GM23338 (cell line): Measurements from ENCODE around the gene SPATA20. TPM values are rescaled to one million over a fixed set of nuclear protein-coding genes. Genes with fewer than 3 reads are reported as not detected.

Experiments used
- JUNB ChIP-seq: IDR thresholded peaks from one replicate; pipeline ENCODE4 v1.6.1; 2016; ENCODE audit warnings: antibody characterized with exemption; ENCODE audit not compliant: unreplicated experiment
- NANOG ChIP-seq: IDR thresholded peaks from 2 replicates; pipeline ENCODE4 v1.6.1; 2016; ENCODE audit warnings: antibody characterized with exemption, borderline replicate concordance
- POLR2AphosphoS5 ChIP-seq: IDR thresholded peaks from 2 replicates; pipeline ENCODE4 v1.6.1; 2016; ENCODE audit warnings: antibody characterized with exemption, low read depth
- STAT1 ChIP-seq: IDR thresholded peaks from one replicate; pipeline ENCODE4 v1.6.1; 2016; ENCODE audit warnings: antibody characterized with exemption; ENCODE audit not compliant: unreplicated experiment
- ZNF114 ChIP-seq: fragments of 250-450 bp; sonication (Bioruptor Pico); IDR thresholded peaks from 2 replicates; pipeline ENCODE4 v1.5.0; 2020; ENCODE audit warnings: mild to moderate bottlenecking, moderate library complexity
- polyA plus RNA-seq: library from polyadenylated mRNA; unstranded; fragments of >200 nt; fragmentation: Nextera tagmentation; extraction: Ambion mirVana; gene quantifications from 2 replicates; pipeline ENCODE4 v1.2.1, GENCODE V29; 2016
- total RNA-seq: library from RNA; depleted of rRNA; stranded (reverse); fragments of >200 nt; shearing (Covaris generic); gene quantifications from 2 replicates; pipeline ENCODE4 v1.2.3, GENCODE V29; 2014
- TF ChIP-seq, protein P1 (sequence below): fragments of 250-450 bp; sonication (Bioruptor Pico); IDR thresholded peaks from 2 replicates; pipeline ENCODE4 v1.5.0; 2020; ENCODE audit warnings: mild to moderate bottlenecking, moderate library complexity
- TF ChIP-seq, protein P2 (sequence below): IDR thresholded peaks from 2 replicates; pipeline ENCODE4 v1.6.1; 2016; ENCODE audit warnings: antibody characterized with exemption
- TF ChIP-seq, protein P3 (sequence below): IDR thresholded peaks from one replicate; pipeline ENCODE4 v1.6.1; 2018; ENCODE audit warnings: antibody characterized with exemption; ENCODE audit not compliant: unreplicated experiment

The SPATA20 gene
- total and polyA plus RNA-seq, 2 experiments from 2014 or later = 13.8 to 32.7 TPM

DNA sequence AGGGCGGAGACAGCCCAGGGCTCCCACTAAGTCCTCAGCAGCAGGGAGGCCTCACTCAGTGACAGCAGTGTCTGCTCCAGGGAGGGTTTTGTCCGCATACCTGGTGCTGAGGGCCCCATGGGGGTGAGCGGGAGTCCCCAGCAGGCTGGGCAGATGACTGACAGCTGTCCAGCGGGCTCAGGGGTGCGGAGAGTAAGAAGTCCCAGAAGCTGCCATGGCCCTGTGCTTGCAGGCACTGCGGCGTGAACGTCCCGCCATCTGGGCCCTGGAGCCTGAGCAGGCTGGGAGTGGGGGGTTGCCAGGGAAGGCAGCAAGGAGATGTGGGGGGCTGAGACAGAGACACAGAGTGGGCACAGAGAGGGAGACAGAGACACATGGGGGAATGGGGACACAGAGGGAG, 33.7 kb downstream of the SPATA20 start (continued):
- TF ChIP-seq, protein P1, sequence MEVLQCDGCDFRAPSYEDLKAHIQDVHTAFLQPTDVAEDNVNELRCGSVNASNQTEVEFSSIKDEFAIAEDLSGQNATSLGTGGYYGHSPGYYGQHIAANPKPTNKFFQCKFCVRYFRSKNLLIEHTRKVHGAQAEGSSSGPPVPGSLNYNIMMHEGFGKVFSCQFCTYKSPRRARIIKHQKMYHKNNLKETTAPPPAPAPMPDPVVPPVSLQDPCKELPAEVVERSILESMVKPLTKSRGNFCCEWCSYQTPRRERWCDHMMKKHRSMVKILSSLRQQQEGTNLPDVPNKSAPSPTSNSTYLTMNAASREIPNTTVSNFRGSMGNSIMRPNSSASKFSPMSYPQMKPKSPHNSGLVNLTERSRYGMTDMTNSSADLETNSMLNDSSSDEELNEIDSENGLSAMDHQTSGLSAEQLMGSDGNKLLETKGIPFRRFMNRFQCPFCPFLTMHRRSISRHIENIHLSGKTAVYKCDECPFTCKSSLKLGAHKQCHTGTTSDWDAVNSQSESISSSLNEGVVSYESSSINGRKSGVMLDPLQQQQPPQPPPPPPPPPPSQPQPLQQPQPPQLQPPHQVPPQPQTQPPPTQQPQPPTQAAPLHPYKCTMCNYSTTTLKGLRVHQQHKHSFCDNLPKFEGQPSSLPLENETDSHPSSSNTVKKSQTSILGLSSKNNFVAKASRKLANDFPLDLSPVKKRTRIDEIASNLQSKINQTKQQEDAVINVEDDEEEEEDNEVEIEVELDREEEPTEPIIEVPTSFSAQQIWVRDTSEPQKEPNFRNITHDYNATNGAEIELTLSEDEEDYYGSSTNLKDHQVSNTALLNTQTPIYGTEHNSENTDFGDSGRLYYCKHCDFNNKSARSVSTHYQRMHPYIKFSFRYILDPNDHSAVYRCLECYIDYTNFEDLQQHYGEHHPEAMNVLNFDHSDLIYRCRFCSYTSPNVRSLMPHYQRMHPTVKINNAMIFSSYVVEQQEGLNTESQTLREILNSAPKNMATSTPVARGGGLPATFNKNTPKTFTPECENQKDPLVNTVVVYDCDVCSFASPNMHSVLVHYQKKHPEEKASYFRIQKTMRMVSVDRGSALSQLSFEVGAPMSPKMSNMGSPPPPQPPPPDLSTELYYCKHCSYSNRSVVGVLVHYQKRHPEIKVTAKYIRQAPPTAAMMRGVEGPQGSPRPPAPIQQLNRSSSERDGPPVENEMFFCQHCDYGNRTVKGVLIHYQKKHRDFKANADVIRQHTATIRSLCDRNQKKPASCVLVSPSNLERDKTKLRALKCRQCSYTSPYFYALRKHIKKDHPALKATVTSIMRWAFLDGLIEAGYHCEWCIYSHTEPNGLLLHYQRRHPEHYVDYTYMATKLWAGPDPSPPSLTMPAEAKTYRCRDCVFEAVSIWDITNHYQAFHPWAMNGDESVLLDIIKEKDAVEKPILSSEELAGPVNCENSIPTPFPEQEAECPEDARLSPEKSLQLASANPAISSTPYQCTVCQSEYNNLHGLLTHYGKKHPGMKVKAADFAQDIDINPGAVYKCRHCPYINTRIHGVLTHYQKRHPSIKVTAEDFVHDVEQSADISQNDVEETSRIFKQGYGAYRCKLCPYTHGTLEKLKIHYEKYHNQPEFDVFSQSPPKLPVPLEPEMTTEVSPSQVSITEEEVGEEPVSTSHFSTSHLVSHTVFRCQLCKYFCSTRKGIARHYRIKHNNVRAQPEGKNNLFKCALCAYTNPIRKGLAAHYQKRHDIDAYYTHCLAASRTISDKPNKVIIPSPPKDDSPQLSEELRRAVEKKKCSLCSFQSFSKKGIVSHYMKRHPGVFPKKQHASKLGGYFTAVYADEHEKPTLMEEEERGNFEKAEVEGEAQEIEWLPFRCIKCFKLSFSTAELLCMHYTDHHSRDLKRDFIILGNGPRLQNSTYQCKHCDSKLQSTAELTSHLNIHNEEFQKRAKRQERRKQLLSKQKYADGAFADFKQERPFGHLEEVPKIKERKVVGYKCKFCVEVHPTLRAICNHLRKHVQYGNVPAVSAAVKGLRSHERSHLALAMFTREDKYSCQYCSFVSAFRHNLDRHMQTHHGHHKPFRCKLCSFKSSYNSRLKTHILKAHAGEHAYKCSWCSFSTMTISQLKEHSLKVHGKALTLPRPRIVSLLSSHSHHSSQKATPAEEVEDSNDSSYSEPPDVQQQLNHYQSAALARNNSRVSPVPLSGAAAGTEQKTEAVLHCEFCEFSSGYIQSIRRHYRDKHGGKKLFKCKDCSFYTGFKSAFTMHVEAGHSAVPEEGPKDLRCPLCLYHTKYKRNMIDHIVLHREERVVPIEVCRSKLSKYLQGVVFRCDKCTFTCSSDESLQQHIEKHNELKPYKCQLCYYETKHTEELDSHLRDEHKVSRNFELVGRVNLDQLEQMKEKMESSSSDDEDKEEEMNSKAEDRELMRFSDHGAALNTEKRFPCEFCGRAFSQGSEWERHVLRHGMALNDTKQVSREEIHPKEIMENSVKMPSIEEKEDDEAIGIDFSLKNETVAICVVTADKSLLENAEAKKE (CRISPR knock-in tag) = no peak
- TF ChIP-seq POLR2AphosphoS5 (no peak), ZNF114 (CRISPR knock-in tag) (no peak), STAT1 (no peak), NANOG (no peak), JUNB (no peak)
- TF ChIP-seq, protein P2, sequence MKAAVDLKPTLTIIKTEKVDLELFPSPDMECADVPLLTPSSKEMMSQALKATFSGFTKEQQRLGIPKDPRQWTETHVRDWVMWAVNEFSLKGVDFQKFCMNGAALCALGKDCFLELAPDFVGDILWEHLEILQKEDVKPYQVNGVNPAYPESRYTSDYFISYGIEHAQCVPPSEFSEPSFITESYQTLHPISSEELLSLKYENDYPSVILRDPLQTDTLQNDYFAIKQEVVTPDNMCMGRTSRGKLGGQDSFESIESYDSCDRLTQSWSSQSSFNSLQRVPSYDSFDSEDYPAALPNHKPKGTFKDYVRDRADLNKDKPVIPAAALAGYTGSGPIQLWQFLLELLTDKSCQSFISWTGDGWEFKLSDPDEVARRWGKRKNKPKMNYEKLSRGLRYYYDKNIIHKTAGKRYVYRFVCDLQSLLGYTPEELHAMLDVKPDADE = no peak
- TF ChIP-seq, protein P3, sequence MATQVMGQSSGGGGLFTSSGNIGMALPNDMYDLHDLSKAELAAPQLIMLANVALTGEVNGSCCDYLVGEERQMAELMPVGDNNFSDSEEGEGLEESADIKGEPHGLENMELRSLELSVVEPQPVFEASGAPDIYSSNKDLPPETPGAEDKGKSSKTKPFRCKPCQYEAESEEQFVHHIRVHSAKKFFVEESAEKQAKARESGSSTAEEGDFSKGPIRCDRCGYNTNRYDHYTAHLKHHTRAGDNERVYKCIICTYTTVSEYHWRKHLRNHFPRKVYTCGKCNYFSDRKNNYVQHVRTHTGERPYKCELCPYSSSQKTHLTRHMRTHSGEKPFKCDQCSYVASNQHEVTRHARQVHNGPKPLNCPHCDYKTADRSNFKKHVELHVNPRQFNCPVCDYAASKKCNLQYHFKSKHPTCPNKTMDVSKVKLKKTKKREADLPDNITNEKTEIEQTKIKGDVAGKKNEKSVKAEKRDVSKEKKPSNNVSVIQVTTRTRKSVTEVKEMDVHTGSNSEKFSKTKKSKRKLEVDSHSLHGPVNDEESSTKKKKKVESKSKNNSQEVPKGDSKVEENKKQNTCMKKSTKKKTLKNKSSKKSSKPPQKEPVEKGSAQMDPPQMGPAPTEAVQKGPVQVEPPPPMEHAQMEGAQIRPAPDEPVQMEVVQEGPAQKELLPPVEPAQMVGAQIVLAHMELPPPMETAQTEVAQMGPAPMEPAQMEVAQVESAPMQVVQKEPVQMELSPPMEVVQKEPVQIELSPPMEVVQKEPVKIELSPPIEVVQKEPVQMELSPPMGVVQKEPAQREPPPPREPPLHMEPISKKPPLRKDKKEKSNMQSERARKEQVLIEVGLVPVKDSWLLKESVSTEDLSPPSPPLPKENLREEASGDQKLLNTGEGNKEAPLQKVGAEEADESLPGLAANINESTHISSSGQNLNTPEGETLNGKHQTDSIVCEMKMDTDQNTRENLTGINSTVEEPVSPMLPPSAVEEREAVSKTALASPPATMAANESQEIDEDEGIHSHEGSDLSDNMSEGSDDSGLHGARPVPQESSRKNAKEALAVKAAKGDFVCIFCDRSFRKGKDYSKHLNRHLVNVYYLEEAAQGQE = no peak
